Upper lobe of left lung (tissue), 6 donors: ENCODE results near the gene P3H2. TPM values are rescaled to one million over a fixed set of nuclear protein-coding genes. Genes with fewer than 3 reads are reported as not detected.

Experiments
- ATAC-seq, 2 donors: fragments of 200-7000 bp; cut with Tn5 transposase; one replicate each; pipeline ENCODE4 v1.9.1; 2022; ENCODE audit warnings: mild to moderate bottlenecking in 2 of 2, moderate library complexity in 2 of 2; ENCODE audit not compliant: low FRiP score in 2 of 2
- DNase-seq, 2 donors: peaks; one replicate each; pipeline ENCODE4 v3.0.0-alpha.2; 2019 to 2020
- H3K27ac ChIP-seq, 4 donors: fragments of 200-600 bp; sonication (generic); one replicate each; pipeline ENCODE4 v1.5.1; 2016 to 2019
- H3K27me3 ChIP-seq, 4 donors: fragments of 200-600 bp; sonication (generic); one replicate each; pipeline ENCODE4 v1.5.1; 2017 to 2019
- H3K36me3 ChIP-seq, 4 donors: fragments of 200-600 bp; sonication (generic); one replicate each; pipeline ENCODE4 v1.5.1; 2016 to 2019
- H3K4me1 ChIP-seq, 4 donors: fragments of 200-600 bp; sonication (generic); one replicate each; pipeline ENCODE4 v1.5.1; 2018 to 2019
- H3K4me3 ChIP-seq, 4 donors: fragments of 200-600 bp; sonication (generic); one replicate each; pipeline ENCODE4 v1.5.1; 2017 to 2019; ENCODE audit warnings: mild to moderate bottlenecking in 2 of 4, moderate library complexity in 1 of 4
- H3K9me3 ChIP-seq, 4 donors: fragments of 200-600 bp; sonication (generic); one replicate each; pipeline ENCODE4 v1.5.1; 2018 to 2019
- EP300 ChIP-seq, 4 donors: sonication (generic); formaldehyde crosslinking; IDR thresholded peaks; one replicate each; pipeline ENCODE4 v1.5.1; 2017; ENCODE audit warnings: antibody characterized with exemption in 4 of 4, control low read depth in 2 of 4
- POLR2A ChIP-seq, 4 donors: fragments of 450-650 bp; IDR thresholded peaks; one replicate each; pipeline ENCODE4 v1.5.1; 2016 to 2017; ENCODE audit warnings: antibody characterized with exemption in 4 of 4, mild to moderate bottlenecking in 2 of 4
- POLR2AphosphoS5 ChIP-seq, 2 donors: sonication (generic); formaldehyde crosslinking; IDR thresholded peaks; one replicate each; pipeline ENCODE4 v1.5.1; 2017; ENCODE audit warnings: antibody characterized with exemption in 2 of 2
- WGBS, 2 donors: methylation state at CpG; one replicate each; pipeline ENCODE4 v1.1.5; 2017 to 2018; 5-methylcytosine and 5-hydroxymethylcytosine counted together
- total RNA-seq, 6 donors: library from RNA; depleted of rRNA in 4 of 6; stranded (reverse); fragments of >200 nt in 4 of 6; gene quantifications; one replicate each; pipeline versions ENCODE4 v1.1.0 to v1.2.1, GENCODE V29; 2016 to 2021
- TF ChIP-seq, protein P1 (sequence below), 6 experiments: fragments of 450-650 bp in 4 of 6; fragments of 200-600 bp in 2 of 6; sonication (generic) in 2 of 6; IDR thresholded peaks; one replicate each; pipeline ENCODE4 v1.5.1; 2016 to 2019; ENCODE audit warnings: antibody characterized with exemption in 6 of 6
- donor health status: DM: no; HTN: no; CAD: no; lungs with moderate emphysema.
- donor health status: DM: no; HTN: yes; CAD: no; lungs with severe emphysema.

The P3H2 gene
- total RNA-seq, 6 donors from 2014 or later: 42.2 to 114 (median 63.0) TPM

- Histone ChIP-seq H3K27ac (no peak overlapping the region), H3K9me3 (no peaks in the 10 kb centered on the region), H3K4me1 (peaks cover 11 to 18% (median 13%) of the 10 kb centered on the region in 4 donors), H3K36me3 (no peaks in the 10 kb centered on the region), H3K27me3 (peaks cover 0 to 5% (median 4%) of the 10 kb centered on the region in 4 donors), H3K4me3 (peak overlapping the region in 1 of 4 donors; percentile 70)
- TF ChIP-seq, protein P1, sequence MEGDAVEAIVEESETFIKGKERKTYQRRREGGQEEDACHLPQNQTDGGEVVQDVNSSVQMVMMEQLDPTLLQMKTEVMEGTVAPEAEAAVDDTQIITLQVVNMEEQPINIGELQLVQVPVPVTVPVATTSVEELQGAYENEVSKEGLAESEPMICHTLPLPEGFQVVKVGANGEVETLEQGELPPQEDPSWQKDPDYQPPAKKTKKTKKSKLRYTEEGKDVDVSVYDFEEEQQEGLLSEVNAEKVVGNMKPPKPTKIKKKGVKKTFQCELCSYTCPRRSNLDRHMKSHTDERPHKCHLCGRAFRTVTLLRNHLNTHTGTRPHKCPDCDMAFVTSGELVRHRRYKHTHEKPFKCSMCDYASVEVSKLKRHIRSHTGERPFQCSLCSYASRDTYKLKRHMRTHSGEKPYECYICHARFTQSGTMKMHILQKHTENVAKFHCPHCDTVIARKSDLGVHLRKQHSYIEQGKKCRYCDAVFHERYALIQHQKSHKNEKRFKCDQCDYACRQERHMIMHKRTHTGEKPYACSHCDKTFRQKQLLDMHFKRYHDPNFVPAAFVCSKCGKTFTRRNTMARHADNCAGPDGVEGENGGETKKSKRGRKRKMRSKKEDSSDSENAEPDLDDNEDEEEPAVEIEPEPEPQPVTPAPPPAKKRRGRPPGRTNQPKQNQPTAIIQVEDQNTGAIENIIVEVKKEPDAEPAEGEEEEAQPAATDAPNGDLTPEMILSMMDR (IDR thresholded peaks at IDR 0.05): no peak
- no peak for TF ChIP-seq POLR2A (IDR thresholded peaks at IDR 0.05)
- TF ChIP-seq EP300 (IDR thresholded peaks at IDR 0.05): no peak
- TF ChIP-seq POLR2AphosphoS5 (IDR thresholded peaks at IDR 0.05): no peak
- no peak for DNase-seq
- ATAC-seq: no peak
- WGBS, 2 donors: 74 to 78% methylated on average over 3 of the region's 3 CpGs
Measured at GRCh38 chr3:190116551-190117067, 4.1 kb downstream of the P3H2 start.

GRCh38 chr3:190110826-190111225 lies 9.9 kb downstream of the P3H2 start:
- no peak overlapping the region for H3K4me3 ChIP-seq
- H3K4me1 ChIP-seq: no peaks in the 10 kb centered on the region
- ATAC-seq: no peak
- no peaks in the 10 kb centered on the region for H3K9me3 ChIP-seq
- DNase-seq: no peak
- H3K36me3 ChIP-seq: no peaks in the 10 kb centered on the region
- H3K27ac ChIP-seq: no peak overlapping the region
- no peaks in the 10 kb centered on the region for H3K27me3 ChIP-seq
- TF ChIP-seq, protein P1 (IDR thresholded peaks at IDR 0.05): no peak
- no peak for TF ChIP-seq POLR2AphosphoS5 (IDR thresholded peaks at IDR 0.05)
- TF ChIP-seq EP300 (IDR thresholded peaks at IDR 0.05): no peak
- TF ChIP-seq POLR2A (IDR thresholded peaks at IDR 0.05): no peak
- 21 to 23% methylated on average over 1 of the region's 1 CpG for WGBS, 2 donors

- DNase-seq (no peak), ATAC-seq (no peak)
- H3K4me3 ChIP-seq: no peak overlapping the region
- no peaks in the 10 kb centered on the region for H3K9me3 ChIP-seq
- H3K4me1 ChIP-seq: no peaks in the 10 kb centered on the region
- peak overlapping the region in 1 of 4 donors; percentile 6 for H3K27ac ChIP-seq
- H3K27me3 ChIP-seq: no peaks in the 10 kb centered on the region
- H3K36me3 ChIP-seq: no peaks in the 10 kb centered on the region
- no peak for TF ChIP-seq POLR2AphosphoS5 (IDR thresholded peaks at IDR 0.05)
- TF ChIP-seq, protein P1 (IDR thresholded peaks at IDR 0.05): no peak
- no peak for TF ChIP-seq EP300 (IDR thresholded peaks at IDR 0.05)
- TF ChIP-seq POLR2A (IDR thresholded peaks at IDR 0.05): no peak
Measured at GRCh38 chr3:190109441-190109840, 11.3 kb downstream of the P3H2 start.

- TF ChIP-seq POLR2AphosphoS5 (IDR thresholded peaks at IDR 0.05): no peak
- TF ChIP-seq, protein P1 (IDR thresholded peaks at IDR 0.05): no peak
- TF ChIP-seq EP300 (IDR thresholded peaks at IDR 0.05): no peak
- no peak for TF ChIP-seq POLR2A (IDR thresholded peaks at IDR 0.05)
- ATAC-seq (no peak), DNase-seq (no peak)
- Histone ChIP-seq H3K36me3 (no peaks in the 10 kb centered on the region), H3K4me3 (no peak overlapping the region), H3K27ac (peak overlapping the region in 1 of 4 donors; percentile 6), H3K9me3 (no peaks in the 10 kb centered on the region), H3K4me1 (no peaks in the 10 kb centered on the region), H3K27me3 (no peaks in the 10 kb centered on the region)
- 39 to 48% methylated on average over 6 of the region's 6 CpGs for WGBS, 2 donors
Measured at GRCh38 chr3:190108804-190109203, 11.9 kb downstream of the P3H2 start.

- Histone ChIP-seq H3K4me1 (peaks cover 0 to 6% (median 2%) of the 10 kb centered on the region in 4 donors), H3K27me3 (no peaks in the 10 kb centered on the region), H3K36me3 (no peaks in the 10 kb centered on the region), H3K9me3 (no peaks in the 10 kb centered on the region), H3K4me3 (no peak overlapping the region), H3K27ac (no peak overlapping the region)
- peak in 1 of 2 donors; percentile 47 for ATAC-seq
- TF ChIP-seq, protein P1 (IDR thresholded peaks at IDR 0.05): no peak
- TF ChIP-seq POLR2A (IDR thresholded peaks at IDR 0.05) (no peak), EP300 (IDR thresholded peaks at IDR 0.05) (no peak)
- DNase-seq: no peak
- WGBS, 2 donors: 29 to 46% methylated on average over 1 of the region's 1 CpG
Measured at GRCh38 chr3:190105876-190106275, 14.8 kb downstream of the P3H2 start.
